GOT3 (cell line): ENCODE data around the gene TRPC1.

Experiments
- DNase-seq: peaks from one replicate; lab custom pipeline; 2025; ENCODE audit warnings: mixed read lengths; lab: John Stamatoyannopoulos, UW

The TRPC1 gene

DNA sequence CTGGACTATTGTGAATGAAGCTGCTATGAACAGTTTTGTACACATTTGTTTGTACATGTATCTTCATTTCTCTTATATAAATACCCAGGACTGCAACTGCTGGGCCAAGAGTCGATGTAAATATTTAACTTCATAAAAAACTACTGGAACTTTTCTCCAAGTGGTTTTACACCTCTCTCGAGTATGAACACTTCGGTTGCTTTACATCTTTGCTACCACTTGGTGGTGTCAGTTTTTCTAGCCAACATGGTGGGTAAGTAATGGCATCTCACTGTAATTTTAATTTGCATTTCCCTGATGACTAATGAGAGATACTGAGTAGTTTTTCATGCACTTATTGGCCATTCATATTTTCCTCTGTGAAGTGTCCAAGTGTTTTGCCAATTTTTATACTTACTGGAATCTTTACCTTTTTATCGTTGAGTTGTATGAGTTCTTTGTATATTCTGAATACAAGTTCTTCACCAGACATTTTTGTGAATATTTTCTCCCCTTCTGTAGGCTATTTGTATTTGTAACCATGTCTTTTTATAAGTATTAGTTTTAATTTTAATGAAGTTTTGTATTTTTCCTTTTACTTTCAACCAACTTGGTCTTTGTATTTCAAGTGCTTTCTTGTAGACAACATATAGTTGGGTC is 120.6 kb downstream of the TRPC1 start:
- DNase-seq, result no peak

DNA sequence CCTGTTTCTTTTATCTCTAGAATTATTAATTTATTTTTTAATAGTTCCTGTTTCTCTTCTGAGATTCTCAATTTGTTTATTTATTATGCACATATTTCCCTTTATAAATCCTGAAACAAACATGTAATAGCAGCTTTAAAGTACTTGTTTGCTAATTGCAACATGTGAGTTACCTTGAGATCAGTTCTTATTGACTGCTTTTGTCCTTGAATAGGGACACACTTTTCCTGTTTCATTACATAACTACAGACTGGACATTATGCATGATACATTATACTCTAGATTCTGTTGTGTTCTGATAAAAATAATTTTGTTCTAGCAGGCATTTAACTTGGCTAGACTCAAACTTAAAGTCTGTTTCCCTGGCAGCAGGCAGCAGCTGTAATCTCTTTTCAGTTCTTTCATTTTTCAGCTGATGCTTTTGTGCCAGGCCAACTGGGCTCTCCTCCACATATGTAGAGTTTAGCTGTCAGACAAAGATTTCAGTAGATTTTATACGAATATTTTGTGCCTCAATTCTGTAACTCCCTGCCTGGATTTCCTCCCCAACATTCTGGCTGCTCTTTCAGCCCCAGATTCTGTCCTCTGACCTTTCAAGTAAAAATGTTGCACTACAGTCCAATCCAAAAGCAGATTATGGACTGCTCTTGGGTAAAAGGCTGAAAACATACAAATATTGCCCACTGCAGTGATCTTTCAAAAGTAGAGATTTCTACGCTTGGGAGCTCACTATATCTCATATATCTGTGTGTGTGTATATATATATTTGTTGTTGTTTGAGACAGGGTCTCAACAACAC is 123.1 kb downstream of the TRPC1 start:
- no peak for DNase-seq

DNA sequence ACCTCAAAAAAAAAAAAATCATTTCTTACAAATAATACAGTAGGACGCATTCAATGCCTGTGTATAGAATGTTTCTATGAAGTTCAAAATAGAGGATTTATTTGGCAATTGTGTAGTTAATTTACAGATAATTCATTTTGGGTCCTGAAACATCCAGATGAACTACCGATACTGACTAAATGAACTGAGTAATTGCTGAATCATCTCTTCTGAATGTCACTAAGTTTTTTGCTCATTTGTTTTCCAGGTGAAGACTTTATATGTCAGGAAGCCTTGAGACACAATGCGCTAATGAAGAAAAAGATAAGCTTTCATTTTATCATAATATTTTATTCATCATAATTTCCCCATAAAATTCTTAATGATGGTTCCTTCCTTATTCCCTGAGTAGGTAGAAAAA is 125.3 kb downstream of the TRPC1 start:
- no peak for DNase-seq

DNA sequence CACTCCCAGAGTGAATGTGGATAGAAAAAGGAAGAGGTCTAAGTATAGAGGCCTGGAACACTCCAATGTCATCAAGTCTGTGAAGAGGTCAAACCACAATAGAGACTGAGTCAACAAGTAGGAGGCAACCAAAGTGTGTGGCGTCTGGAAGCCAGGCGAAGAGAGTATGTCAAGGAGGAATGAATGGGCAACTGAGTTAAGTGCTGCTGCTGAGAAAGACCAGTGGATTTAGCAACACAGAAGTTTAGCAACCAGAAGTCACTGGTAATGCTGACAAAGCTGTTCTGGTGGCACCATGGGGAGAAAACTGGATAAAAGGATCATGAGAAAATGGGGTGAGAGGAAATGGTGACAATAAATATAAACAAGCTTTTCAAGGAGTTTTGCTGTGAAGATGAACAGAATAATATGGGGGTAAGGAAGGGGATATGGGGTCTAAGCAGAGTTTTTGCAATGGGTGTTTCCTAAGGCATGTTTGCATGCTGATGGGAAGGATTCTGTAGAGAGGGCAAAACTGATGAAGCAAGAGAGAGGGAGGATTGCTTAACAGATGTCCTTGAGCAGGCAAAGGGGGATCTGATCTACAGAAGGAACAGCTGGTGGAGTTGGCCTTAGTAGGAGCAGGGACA is 126.7 kb downstream of the TRPC1 start:
- no peak for DNase-seq

DNA sequence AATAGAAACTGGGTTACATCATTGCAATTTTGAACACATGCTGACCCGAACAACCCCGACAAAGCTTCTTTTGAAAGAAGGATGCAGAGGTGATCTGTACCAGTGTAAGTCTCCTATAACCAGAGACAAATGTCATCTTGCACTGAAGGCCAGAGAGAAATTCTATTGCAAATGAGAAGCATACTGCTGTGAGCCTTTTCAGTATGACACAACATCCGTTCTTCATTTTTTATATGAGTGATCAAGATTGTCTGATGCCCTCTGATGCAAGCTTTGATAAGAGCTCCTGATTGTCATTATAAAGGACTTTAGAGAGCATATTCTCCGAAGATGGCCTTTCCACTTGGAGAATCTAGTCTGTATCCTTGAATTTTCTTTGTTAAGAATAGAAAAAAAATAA is 128.2 kb downstream of the TRPC1 start:
- DNase-seq, result no peak

DNA sequence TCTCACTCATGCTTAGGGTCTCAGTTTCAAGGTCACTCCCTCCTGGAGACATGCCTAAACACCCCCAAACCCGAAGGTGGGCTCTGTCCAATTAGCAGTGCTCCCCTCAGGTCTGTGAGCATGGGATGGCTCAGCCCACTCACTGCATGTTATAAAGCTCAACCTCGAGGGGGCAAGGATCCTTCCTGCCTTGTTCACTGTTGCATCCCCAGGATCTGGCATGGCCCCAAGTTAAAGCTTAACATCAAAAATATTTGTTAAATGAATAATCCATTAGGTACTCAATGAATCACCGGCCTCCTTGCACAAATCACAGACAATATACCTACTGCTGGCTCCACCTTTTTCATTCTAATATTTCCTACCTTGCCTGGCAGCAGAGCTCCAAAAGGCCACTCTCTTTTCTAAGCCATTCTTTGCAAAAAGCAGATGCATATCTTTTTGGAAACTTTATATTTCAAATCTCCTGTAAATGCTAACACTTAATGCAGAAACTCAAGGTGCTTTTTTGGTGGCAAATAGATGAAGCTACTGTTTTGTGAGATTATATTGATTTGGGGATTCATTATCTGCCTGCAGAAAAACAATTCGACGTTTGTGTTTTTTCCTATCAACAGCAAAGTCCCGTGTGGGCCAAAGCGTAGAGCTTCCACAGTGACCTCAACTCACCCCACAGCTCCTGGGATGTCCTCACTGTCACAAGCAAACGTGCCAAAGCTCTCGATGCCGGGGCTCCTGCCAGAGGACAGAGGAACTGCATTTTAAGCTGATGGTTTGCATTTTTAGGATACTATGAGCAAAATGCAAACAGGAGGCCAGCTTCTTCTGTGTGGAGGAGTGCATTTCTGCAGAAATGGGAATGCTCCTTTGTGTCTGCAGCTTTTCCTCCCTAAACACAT is 129.7 kb downstream of the TRPC1 start:
- no peak for DNase-seq

DNA sequence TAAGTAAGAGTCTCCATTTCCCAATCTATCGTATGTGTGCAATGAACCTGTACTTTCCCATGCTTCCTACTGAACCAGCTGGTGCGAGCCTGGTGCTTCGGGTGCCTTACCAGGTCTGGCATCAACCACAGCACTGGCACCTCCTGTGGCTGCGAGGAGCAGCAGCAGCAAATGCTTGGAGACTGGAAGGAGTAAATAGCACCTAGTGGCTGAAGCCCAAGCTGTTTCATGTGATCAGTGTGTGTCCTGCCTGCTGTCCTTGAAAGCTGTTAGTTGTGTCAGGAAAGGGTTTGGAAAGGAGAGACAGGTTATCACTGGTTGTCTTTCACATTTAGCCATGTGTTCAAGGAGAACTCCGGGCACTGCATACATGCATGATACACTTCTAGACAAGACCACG is 133.2 kb downstream of the TRPC1 start:
- DNase-seq, result no peak
